Measurements from ENCODE around the gene CENPN. TPM values are rescaled to one million over a fixed set of nuclear protein-coding genes. Genes with fewer than 3 reads are reported as not detected.

CENPN gene
- total RNA-seq, 1 experiment from 2014 or later, result 78.6 TPM

- Histone ChIP-seq H3K27ac (ENCODE audit: insufficient read length, low read depth, low read length) (no peak overlapping the region), H2AK5ac (ENCODE audit: insufficient read length, low read length) (no peak overlapping the region), H3K56ac (ENCODE audit: insufficient read length, low read depth, low read length) (no peak overlapping the region), H2BK120ac (ENCODE audit: low read depth, low read length, poor library complexity, severe bottlenecking) (no peak overlapping the region), H2BK15ac (ENCODE audit: low read depth, low read length) (no peak overlapping the region), H3K23me2 (ENCODE audit: insufficient read length, low read depth, low read length, poor library complexity, severe bottlenecking) (no peaks in the 10 kb centered on the region), H3K4me2 (ENCODE audit: insufficient read depth, insufficient read length, low read length) (no peak overlapping the region), H3T11ph (ENCODE audit: low read length) (no peak overlapping the region), H3K27me3 (ENCODE audit: insufficient read depth, low read length) (no peaks in the 10 kb centered on the region), H3K23ac (ENCODE audit: insufficient read length, low read depth, low read length) (no peak overlapping the region), H4K20me1 (ENCODE audit: control insufficient read depth, insufficient read depth, insufficient read length) (no peaks in the 10 kb centered on the region), H3K79me1 (ENCODE audit: insufficient read depth, low read depth, low read length, poor library complexity, severe bottlenecking) (no peaks in the 10 kb centered on the region), H3K4me1 (ENCODE audit: insufficient read depth, low read length) (no peaks in the 10 kb centered on the region), H2BK5ac (ENCODE audit: insufficient read length, low read length) (no peak overlapping the region), H3K9me3 (ENCODE audit: control insufficient read depth, low read depth, low read length) (no peaks in the 10 kb centered on the region), H4K91ac (ENCODE audit: insufficient read length, low read depth, low read length) (no peak overlapping the region), H4K5ac (ENCODE audit: insufficient read length, low read depth, low read length) (no peak overlapping the region), H2AFZ (ENCODE audit: low read length) (no peak overlapping the region), H3K9ac (ENCODE audit: extremely low read depth, insufficient read length, low read length) (no peak overlapping the region), H3K79me2 (ENCODE audit: insufficient read depth, low read length) (no peaks in the 10 kb centered on the region), H3K4ac (ENCODE audit: low read depth, low read length) (no peak overlapping the region), H4K8ac (replicated peaks; ENCODE audit: insufficient read length, low read depth, low read length) (no peak overlapping the region), H3K18ac (ENCODE audit: insufficient read length, low read depth, low read length) (no peak overlapping the region), H3K14ac (ENCODE audit: insufficient read depth, low read length) (no peak overlapping the region), H2BK12ac (ENCODE audit: insufficient read length, low read depth, low read length) (no peak overlapping the region), H2BK20ac (ENCODE audit: low read depth, low read length, poor library complexity, severe bottlenecking) (no peak overlapping the region)
- peaks cover 26 to 62% (median 45%) of the 10 kb centered on the region in 3 experiments for H3K36me3 Mint-ChIP-seq (ENCODE audit: insufficient read depth in 1 of 3, low read depth in 3 of 3)
- no CpG with 5 or more reads among the region's 11 CpGs for WGBS (ENCODE audit: extremely low coverage, insufficient read length, low lambda C conversion rate)
- no peak overlapping the region for H3K4me3 Mint-ChIP-seq
- DNase-seq, result no peak
- TF ChIP-seq CTCF (conservative IDR thresholded peaks at IDR 0.05), result no peak
- no peaks in the 10 kb centered on the region for H3K27me3 Mint-ChIP-seq (ENCODE audit: low read depth)
- H3K4me1 Mint-ChIP-seq, result peaks cover under 1 to 4% of the 10 kb centered on the region in 2 experiments; a peak in 1 of 4 replicates
- no peak overlapping the region for H3K27ac Mint-ChIP-seq
- peaks cover 7 to 8% of the 10 kb centered on the region in 2 experiments for H3K9me3 Mint-ChIP-seq
Observed at GRCh38 chr16:81029930-81030604, 23.1 kb downstream of the CENPN start.
